HepG2 (cell line): ENCODE results near the gene CAMSAP2. TPM values are rescaled to one million over a fixed set of nuclear protein-coding genes. Genes with fewer than 3 reads are reported as not detected.

ENCODE experiments used
- AFF4 ChIP-seq: sonication (generic); formaldehyde crosslinking; IDR thresholded peaks from 2 replicates; pipeline ENCODE4 v1.4.0; 2020; ENCODE audit warnings: missing genetic modification reagents
- GZF1 ChIP-seq: sonication (generic); formaldehyde crosslinking; IDR thresholded peaks from 2 replicates; pipeline ENCODE4 v1.5.1; 2020; ENCODE audit warnings: mild to moderate bottlenecking, missing genetic modification reagents
- RBM22 ChIP-seq: fragments of 200-400 bp; formaldehyde crosslinking; optimal IDR thresholded peaks from 2 replicates; pipeline ENCODE3; 2017; ENCODE audit warnings: mild to moderate bottlenecking, low read length, moderate library complexity
- SRF ChIP-seq: IDR thresholded peaks from 2 replicates; pipeline ENCODE4 v1.6.1; 2011; ENCODE audit warnings: mild to moderate bottlenecking, low read depth, low read length, moderate library complexity
- ZHX1 ChIP-seq: sonication (generic); formaldehyde crosslinking; IDR thresholded peaks from 2 replicates; pipeline ENCODE4 v1.8.1; 2022; ENCODE audit warnings: low read depth, mild to moderate bottlenecking, missing genetic modification reagents
- ZMAT5 ChIP-seq: sonication (generic); formaldehyde crosslinking; IDR thresholded peaks from 2 replicates; pipeline ENCODE4 v1.5.0; 2020; ENCODE audit warnings: mild to moderate bottlenecking, low read depth, missing genetic modification reagents, borderline replicate concordance
- ZNF318 ChIP-seq: sonication (generic); formaldehyde crosslinking; IDR thresholded peaks from 2 replicates; pipeline ENCODE4 v1.4.0; 2020; ENCODE audit warnings: mild to moderate bottlenecking, missing genetic modification reagents
- ZNF354B ChIP-seq: sonication (generic); formaldehyde crosslinking; IDR thresholded peaks from 2 replicates; pipeline ENCODE4 v1.8.0; 2022; ENCODE audit warnings: mild to moderate bottlenecking, missing genetic modification reagents
- ZNF570 ChIP-seq: sonication (generic); formaldehyde crosslinking; IDR thresholded peaks from 2 replicates; pipeline ENCODE4 v1.4.0; 2020; ENCODE audit warnings: mild to moderate bottlenecking, missing genetic modification reagents, borderline replicate concordance
- ZNF580 ChIP-seq: IDR thresholded peaks from 2 replicates; pipeline ENCODE4 v1.6.1; 2016; ENCODE audit warnings: low read depth, borderline replicate concordance
- polyA plus RNA-seq, 8 experiments: library from polyadenylated mRNA; depleted of rRNA in 3 of 8; stranded (reverse) in 7 of 8; unstranded in 1 of 8; fragments of >200 nt; fragmentation: Illumina TruSeq in 4 of 8; extraction: Trizol in 4 of 8; gene quantifications; 2 replicates each; pipeline versions ENCODE4 v1.2.1 to v1.2.3, GENCODE V29; 2011 to 2016; ENCODE audit warnings: low read depth in 4 of 8, missing spikeins in 1 of 8, mixed read lengths in 1 of 8; ENCODE audit not compliant: insufficient read depth in 1 of 8
- total RNA-seq, 5 experiments: library from RNA; depleted of rRNA; stranded (reverse); fragments of >200 nt; fragmentation: Illumina TruSeq; extraction: Trizol; gene quantifications; 2 replicates each; pipeline ENCODE4 v1.2.3, GENCODE V29; 2016; ENCODE audit warnings: low read depth in 1 of 5

Gene CAMSAP2
- total and polyA plus RNA-seq, 2 of the 13 experiments (the other 11 are each of a cell fraction or from before 2014, with no cell fraction given) = 3.4 to 8.2 TPM

GRCh38 chr1:200890818-200891773, 152.4 kb downstream of the CAMSAP2 start (continued):
- TF ChIP-seq ZNF318 (CRISPR knock-in tag) (no peak), GZF1 (CRISPR knock-in tag) (no peak), AFF4 (no peak), ZHX1 (CRISPR knock-in tag) (no peak), ZNF570 (CRISPR knock-in tag) (no peak), ZMAT5 (CRISPR knock-in tag) (no peak), ZNF580 (CRISPR knock-in tag) (no peak; the same call in 1 of the 2 replicates), ZNF354B (no peak), SRF (no peak), RBM22 (no peak)
